ENCODE data around the gene NFATC2.

NFATC2 gene

GRCh38 chr20:51583073-51583472, 40.6 kb upstream of the NFATC2 start:
- Histone ChIP-seq H3K4me1 (ENCODE audit: insufficient read depth, low read length, severe bottlenecking) (no peaks in the 10 kb centered on the region), H3K79me2 (ENCODE audit: insufficient read depth, low read length) (no peaks in the 10 kb centered on the region), H3K9me2 (ENCODE audit: low read depth, low read length) (no peaks in the 10 kb centered on the region), H3F3A (ENCODE audit: insufficient read depth, low read length) (no peaks in the 10 kb centered on the region), H3K27ac (ENCODE audit: low read depth, low read length, poor library complexity, severe bottlenecking) (no peak overlapping the region), H3K36me3 (ENCODE audit: insufficient read depth, low read length) (no peaks in the 10 kb centered on the region; the same call in 1 of the 2 replicates), H3K4me3 (ENCODE audit: low read depth, low read length, poor library complexity, severe bottlenecking) (no peak overlapping the region), H3K4me2 (ENCODE audit: low read length) (no peak overlapping the region), H2AFZ (ENCODE audit: low read length) (no peak overlapping the region), H3K9ac (ENCODE audit: low read length) (no peak overlapping the region), H4K20me1 (ENCODE audit: insufficient read depth, low read length) (no peaks in the 10 kb centered on the region), H3K9me3 (ENCODE audit: low read length) (peaks cover 8% of the 10 kb centered on the region; the same call in 1 of the 2 replicates), H3K27me3 (ENCODE audit: insufficient read depth, low read length) (peaks cover 9% of the 10 kb centered on the region; the same call in 1 of the 2 replicates)
- TF ChIP-seq EZH2 (IDR thresholded peaks at IDR 0.05; ENCODE audit: borderline replicate concordance, low read length) = no peak
- TF ChIP-seq CTCF (IDR thresholded peaks at IDR 0.05; ENCODE audit: low read length) = no peak

DNA sequence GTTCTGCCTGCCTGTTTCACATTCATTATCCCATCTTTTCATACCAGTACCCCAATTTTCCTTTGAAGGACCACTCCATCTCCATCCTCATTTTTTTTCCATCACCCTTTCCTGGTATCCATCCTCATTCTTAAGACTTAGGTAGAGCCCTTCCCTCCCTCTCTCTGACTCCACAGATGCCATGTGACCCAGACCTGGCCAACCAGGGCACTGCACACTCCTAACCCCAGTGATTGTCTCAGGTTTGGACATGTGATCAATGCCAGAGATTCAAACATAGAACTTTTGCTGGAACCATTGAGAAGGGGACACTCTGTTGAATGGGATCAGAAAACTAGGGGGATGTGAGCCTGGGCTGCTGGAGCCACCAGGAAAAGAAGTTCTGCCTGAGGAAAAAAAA, 39.1 kb upstream of the NFATC2 start:
- Histone ChIP-seq H3F3A (ENCODE audit: insufficient read depth, low read length) (no peaks in the 10 kb centered on the region), H3K9me2 (ENCODE audit: low read depth, low read length) (no peaks in the 10 kb centered on the region), H3K4me1 (ENCODE audit: insufficient read depth, low read length, severe bottlenecking) (no peaks in the 10 kb centered on the region), H3K36me3 (ENCODE audit: insufficient read depth, low read length) (no peaks in the 10 kb centered on the region; the same call in 1 of the 2 replicates), H3K9me3 (ENCODE audit: low read length) (no peaks in the 10 kb centered on the region), H3K9ac (ENCODE audit: low read length) (no peak overlapping the region), H3K27ac (ENCODE audit: low read depth, low read length, poor library complexity, severe bottlenecking) (no peak overlapping the region), H3K27me3 (ENCODE audit: insufficient read depth, low read length) (peaks cover 13% of the 10 kb centered on the region; the same call in 1 of the 2 replicates), H3K79me2 (ENCODE audit: insufficient read depth, low read length) (no peaks in the 10 kb centered on the region), H4K20me1 (ENCODE audit: insufficient read depth, low read length) (no peaks in the 10 kb centered on the region), H3K4me3 (ENCODE audit: low read depth, low read length, poor library complexity, severe bottlenecking) (no peak overlapping the region), H3K4me2 (ENCODE audit: low read length) (no peak overlapping the region), H2AFZ (ENCODE audit: low read length) (no peak overlapping the region)
- no peak for TF ChIP-seq CTCF (IDR thresholded peaks at IDR 0.05; ENCODE audit: low read length)
- TF ChIP-seq EZH2 (IDR thresholded peaks at IDR 0.05; ENCODE audit: borderline replicate concordance, low read length) = no peak

DNA sequence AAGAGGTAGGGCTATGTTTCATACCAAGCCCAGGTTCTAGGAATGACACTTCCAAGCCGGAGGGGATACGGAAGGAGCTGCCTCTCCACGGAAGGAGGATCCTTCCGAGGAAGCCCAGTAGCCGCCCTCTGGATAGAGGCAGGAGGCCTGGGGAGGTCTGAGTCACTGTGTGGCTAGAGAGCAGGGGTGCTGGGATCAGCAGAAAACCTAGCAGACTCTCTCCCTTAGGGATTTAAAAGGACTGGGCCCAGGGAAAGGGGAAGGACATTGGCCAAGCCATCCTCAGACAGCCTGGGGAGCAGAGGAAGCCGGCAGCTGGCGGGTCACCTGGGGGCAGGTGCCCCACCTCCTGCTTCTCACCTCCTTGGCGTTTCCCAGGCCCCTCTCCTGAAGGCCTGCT, 36.6 kb upstream of the NFATC2 start:
- no peak overlapping the region for H3K27ac ChIP-seq (ENCODE audit: low read depth, low read length, poor library complexity, severe bottlenecking)
- no peak overlapping the region for H3K4me3 ChIP-seq (ENCODE audit: low read depth, low read length, poor library complexity, severe bottlenecking)
- H3K27me3 ChIP-seq (ENCODE audit: insufficient read depth, low read length) = peaks cover 9% of the 10 kb centered on the region; the same call in 1 of the 2 replicates
- no peaks in the 10 kb centered on the region for H3K9me2 ChIP-seq (ENCODE audit: low read depth, low read length)
- no peak overlapping the region for H3K4me2 ChIP-seq (ENCODE audit: low read length)
- H2AFZ ChIP-seq (ENCODE audit: low read length) = no peak overlapping the region
- H3K36me3 ChIP-seq (ENCODE audit: insufficient read depth, low read length) = no peaks in the 10 kb centered on the region
- no peaks in the 10 kb centered on the region for H3K79me2 ChIP-seq (ENCODE audit: insufficient read depth, low read length)
- H3K9me3 ChIP-seq (ENCODE audit: low read length) = no peaks in the 10 kb centered on the region
- H3K9ac ChIP-seq (ENCODE audit: low read length) = no peak overlapping the region
- TF ChIP-seq CTCF (IDR thresholded peaks at IDR 0.05; ENCODE audit: low read length) (no peak), EZH2 (IDR thresholded peaks at IDR 0.05; ENCODE audit: borderline replicate concordance, low read length) (no peak)
- no peaks in the 10 kb centered on the region for H4K20me1 ChIP-seq (ENCODE audit: insufficient read depth, low read length)
- H3F3A ChIP-seq (ENCODE audit: insufficient read depth, low read length) = no peaks in the 10 kb centered on the region
- no peaks in the 10 kb centered on the region for H3K4me1 ChIP-seq (ENCODE audit: insufficient read depth, low read length, severe bottlenecking)
